HG03095 (cell line): ENCODE results near the gene ATN1.
A peak's percentile ranks its signal among the peaks of the same experiment; 100 is the strongest.

Experiments
- ATAC-seq: cut with Tn5 transposase; IDR thresholded peaks from one replicate; pipeline ENCODE4 v1.9.1; 2021; ENCODE audit warnings: moderate library complexity; ENCODE audit not compliant: unreplicated experiment

The ATN1 gene

DNA sequence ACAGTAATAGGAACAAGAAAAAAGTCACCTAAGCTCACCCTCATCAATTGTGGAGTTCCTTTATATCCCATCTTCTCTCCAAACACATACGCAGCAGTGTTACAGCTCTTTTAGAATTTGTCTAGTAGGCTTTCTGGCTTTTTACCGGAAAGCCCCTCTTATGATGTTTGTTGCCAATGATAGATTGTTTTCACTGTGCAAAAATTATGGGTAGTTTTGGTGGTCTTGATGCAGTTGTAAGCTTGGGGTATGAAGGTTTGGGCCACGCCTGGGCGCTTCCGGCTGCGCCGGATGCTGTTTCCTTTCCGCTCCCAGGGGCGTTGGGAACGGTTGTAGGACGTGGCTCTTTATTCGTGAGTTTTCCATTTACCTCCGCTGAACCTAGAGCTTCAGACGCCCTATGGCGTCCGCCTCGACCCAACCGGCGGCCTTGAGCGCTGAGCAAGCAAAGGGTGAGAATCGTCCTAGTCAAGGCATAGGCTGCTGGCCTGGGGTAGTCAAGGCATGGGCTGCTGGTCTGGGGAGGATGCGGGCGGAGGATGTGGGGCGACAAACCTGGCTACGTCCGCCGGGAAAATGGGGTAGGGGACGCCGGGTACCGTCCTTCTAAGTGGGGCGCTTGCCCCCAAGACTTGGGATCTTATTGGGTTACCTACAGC lies 16.1 kb downstream of the ATN1 start, which contains the start of the genes C12orf57 and RNU7-1:
C12orf57 (plus strand) TSS at position 301 of the 659 bp plus-strand sequence; CDS start at position 401, 100 bp downstream.
RNU7-1 (plus strand) TSS at position 95 of the 659 bp plus-strand sequence.
- ATAC-seq = peak; percentile 30

GRCh38 chr12:6944381-6945186 lies 16.8 kb downstream of the ATN1 start:
- no peak for ATAC-seq

- ATAC-seq = no peak
These were observed 17.9 kb downstream of the ATN1 start for GRCh38 chr12:6945613-6946012.

- ATAC-seq = peak; percentile 23
These were observed 18.5 kb downstream of the ATN1 start for GRCh38 chr12:6946033-6946919.

GRCh38 chr12:6946920-6947374 lies 19.2 kb downstream of the ATN1 start:
- no peak for ATAC-seq

- ATAC-seq = no peak
These were observed 19.9 kb downstream of the ATN1 start for GRCh38 chr12:6947615-6948014.

DNA sequence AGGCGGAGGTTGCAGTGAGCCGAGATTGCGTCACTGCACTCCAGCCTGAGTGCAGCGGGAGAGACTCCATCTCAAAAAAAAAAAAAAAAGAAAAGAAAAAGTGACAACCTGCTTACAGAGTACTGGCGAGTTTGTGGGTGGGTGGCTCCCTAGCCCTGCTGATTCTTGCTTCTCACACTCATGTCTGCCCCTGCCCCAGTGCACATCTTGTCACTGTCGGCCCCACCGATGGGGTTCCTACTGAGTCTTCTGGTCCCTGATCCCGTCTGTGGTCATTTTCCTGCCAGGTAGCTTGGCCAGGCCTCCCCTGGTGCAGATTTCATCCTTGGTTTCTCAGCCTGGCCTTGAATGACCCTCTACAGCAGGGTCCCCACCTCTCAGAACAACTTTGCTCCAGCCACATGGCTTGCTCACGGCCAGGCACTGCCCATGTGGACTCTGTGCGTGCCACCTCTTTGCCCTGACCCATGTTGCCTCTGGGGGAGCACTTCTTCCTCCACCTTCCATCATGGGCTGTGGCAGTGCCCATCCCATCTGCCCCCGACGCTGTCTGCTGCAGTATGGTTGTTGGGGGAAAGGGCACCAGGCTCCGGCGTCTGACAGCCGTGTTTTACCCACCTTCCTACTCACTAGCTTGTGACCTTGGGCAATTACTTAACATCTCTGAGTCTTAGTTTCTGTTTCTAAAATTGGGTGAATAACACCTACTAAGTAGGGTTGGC lies 21.3 kb downstream of the ATN1 start:
- no peak for ATAC-seq

- ATAC-seq = no peak
These were observed 22.6 kb downstream of the ATN1 start for GRCh38 chr12:6950401-6950801.

- ATAC-seq = no peak
These were observed 23.2 kb downstream of the ATN1 start, which contains the start of gene PTPN6 for GRCh38 chr12:6950811-6951540. PTPN6 (plus strand) TSS chr12:6951356; CDS start chr12:6951513, 157 bp downstream.

GRCh38 chr12:6951551-6952120 lies 23.9 kb downstream of the ATN1 start:
- ATAC-seq = no peak

- no peak for ATAC-seq
These were observed 24.5 kb downstream of the ATN1 start for GRCh38 chr12:6952121-6952862.

DNA sequence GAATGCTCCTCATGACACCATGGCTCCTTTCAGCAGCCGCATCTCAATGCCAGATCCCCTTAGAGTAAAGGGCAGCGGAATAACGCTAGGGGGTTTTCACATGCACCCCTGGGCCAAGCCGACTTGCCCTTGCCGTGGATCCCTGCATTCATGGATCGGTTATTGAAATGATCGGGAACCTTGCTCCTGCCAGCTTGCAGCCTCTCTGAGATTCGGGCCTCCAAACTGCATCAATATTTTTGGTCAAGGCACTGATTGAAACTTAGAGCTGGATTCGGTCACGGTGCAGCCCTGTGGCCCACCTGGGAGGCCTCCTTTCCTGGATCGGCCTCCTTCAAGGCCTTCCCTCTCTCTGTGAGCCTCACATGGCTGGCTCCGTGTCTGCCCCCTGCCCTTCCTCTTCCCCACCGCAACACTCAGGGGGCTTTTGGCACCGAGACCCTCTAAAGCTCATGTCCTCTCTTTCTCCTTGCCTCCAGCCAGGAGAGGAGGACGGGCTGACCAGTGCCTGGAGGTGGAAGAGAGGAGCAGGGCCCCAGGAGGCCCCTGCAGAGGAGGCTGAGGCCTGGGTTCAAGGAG lies 25.2 kb downstream of the ATN1 start:
- ATAC-seq = no peak

GRCh38 chr12:6953442-6954315 lies 25.9 kb downstream of the ATN1 start:
- ATAC-seq = peak; percentile 39

DNA sequence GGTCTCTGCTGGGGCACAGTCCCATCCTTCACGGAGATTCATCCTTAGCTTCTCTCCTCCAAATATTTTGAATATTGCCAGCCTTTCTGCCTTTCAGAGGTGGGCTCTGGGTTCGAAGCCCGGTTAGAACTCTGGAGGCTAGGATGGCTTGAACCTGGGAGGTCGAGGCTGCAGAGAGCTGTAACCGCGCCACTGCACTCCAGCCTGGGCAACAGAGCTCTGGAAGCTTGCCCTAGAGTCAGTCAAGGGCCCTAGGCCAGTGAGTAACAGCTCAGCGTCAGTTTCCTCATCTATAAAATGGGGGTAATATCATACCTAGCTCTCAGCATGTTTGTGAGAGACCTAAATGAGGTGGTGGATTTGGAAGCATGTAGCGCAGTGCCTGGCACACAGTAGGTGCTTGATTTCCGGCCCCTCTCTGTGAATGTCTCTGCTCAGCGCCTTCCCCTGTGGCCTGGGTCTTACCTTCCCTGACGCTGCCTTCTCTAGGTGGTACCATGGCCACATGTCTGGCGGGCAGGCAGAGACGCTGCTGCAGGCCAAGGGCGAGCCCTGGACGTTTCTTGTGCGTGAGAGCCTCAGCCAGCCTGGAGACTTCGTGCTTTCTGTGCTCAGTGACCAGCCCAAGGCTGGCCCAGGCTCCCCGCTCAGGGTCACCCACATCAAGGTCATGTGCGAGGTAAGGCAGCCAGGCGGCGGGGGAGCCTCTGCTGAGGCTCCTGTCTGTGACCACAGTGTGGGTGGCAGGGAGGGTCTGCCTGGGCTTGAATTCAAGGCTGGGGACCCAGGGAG lies 26.8 kb downstream of the ATN1 start:
- no peak for ATAC-seq

- no peak for ATAC-seq
These were observed 27.6 kb downstream of the ATN1 start for GRCh38 chr12:6955108-6956020.
